SK-N-SH (cell line): Measurements from ENCODE around the gene ARL6IP5.

ENCODE experiments used
- ELF1 ChIP-seq: IDR thresholded peaks from 2 replicates; pipeline ENCODE4 v1.4.0; 2012
- EP300 ChIP-seq, 2 experiments: IDR thresholded peaks; 2 replicates each; pipeline versions ENCODE4 v1.4.0 to v1.6.1; 2012; ENCODE audit warnings: borderline replicate concordance in 1 of 2, low read depth in 1 of 2, low read length in 1 of 2
- EZH2phosphoT487 ChIP-seq: fragments of 200-600 bp; sonication (generic); IDR thresholded peaks from 2 replicates; pipeline ENCODE4 v1.6.1; 2017; ENCODE audit warnings: low read depth, mixed run types, mild to moderate bottlenecking, antibody characterized with exemption, moderate library complexity, borderline replicate concordance
- MXI1 ChIP-seq: IDR thresholded peaks from 2 replicates; pipeline ENCODE4 v1.6.1; 2012; ENCODE audit warnings: mild to moderate bottlenecking, low read depth, low read length, improper control_type of control experiment
- POLR2AphosphoS5 ChIP-seq: IDR thresholded peaks from 2 replicates; pipeline ENCODE4 v1.6.1; 2012; ENCODE audit warnings: low read depth, low read length
- RFX5 ChIP-seq: IDR thresholded peaks from 2 replicates; pipeline ENCODE4 v1.6.1; 2012; ENCODE audit warnings: mild to moderate bottlenecking, improper control_type of control experiment, low read length
- SIN3A ChIP-seq: IDR thresholded peaks from 2 replicates; pipeline ENCODE4 v1.6.1; 2012; ENCODE audit warnings: low read depth, mild to moderate bottlenecking, low read length, moderate library complexity, borderline replicate concordance
- TCF12 ChIP-seq: IDR thresholded peaks from 2 replicates; pipeline ENCODE4 v1.4.0; 2012
- TF ChIP-seq, protein P1 (sequence below): fragments of 200-600 bp; sonication (generic); IDR thresholded peaks from 2 replicates; pipeline ENCODE4 v1.6.1; 2017; ENCODE audit warnings: antibody characterized with exemption, mild to moderate bottlenecking, moderate library complexity
- TF ChIP-seq, protein P2 (sequence below): fragments of 150-350 bp; IDR thresholded peaks from 2 replicates; pipeline ENCODE4 v1.6.1; 2017; ENCODE audit warnings: antibody characterized with exemption, low read length, low read depth, borderline replicate concordance
- TF ChIP-seq, protein P3 (sequence below): IDR thresholded peaks from 2 replicates; pipeline ENCODE4 v1.4.0; 2012; ENCODE audit warnings: low read depth
- TF ChIP-seq, protein P4 (sequence below): IDR thresholded peaks from 2 replicates; pipeline ENCODE4; 2012

DNA sequence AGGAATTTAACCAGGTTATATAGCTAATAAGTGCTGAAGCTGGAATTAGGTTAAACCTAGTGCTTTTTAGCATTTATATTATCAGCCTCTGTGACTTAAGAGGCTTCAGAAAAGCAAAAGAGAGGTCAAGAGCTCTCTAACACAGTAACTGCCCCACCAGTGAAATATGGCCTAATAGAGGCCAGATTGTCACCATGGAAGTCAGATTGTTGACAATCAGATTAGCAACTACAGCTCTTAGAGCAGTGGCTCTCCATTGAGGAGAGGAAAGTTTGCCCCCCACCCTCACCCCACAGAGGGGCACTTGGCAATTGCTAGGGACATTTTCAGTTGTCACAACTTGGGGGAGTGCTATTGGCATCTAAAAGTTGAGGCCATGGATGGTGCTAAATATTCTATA lies 61.0 kb downstream of the ARL6IP5 start:
- TF ChIP-seq, protein P1, sequence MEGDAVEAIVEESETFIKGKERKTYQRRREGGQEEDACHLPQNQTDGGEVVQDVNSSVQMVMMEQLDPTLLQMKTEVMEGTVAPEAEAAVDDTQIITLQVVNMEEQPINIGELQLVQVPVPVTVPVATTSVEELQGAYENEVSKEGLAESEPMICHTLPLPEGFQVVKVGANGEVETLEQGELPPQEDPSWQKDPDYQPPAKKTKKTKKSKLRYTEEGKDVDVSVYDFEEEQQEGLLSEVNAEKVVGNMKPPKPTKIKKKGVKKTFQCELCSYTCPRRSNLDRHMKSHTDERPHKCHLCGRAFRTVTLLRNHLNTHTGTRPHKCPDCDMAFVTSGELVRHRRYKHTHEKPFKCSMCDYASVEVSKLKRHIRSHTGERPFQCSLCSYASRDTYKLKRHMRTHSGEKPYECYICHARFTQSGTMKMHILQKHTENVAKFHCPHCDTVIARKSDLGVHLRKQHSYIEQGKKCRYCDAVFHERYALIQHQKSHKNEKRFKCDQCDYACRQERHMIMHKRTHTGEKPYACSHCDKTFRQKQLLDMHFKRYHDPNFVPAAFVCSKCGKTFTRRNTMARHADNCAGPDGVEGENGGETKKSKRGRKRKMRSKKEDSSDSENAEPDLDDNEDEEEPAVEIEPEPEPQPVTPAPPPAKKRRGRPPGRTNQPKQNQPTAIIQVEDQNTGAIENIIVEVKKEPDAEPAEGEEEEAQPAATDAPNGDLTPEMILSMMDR, result no peak
- TF ChIP-seq RFX5 (no peak), TCF12 (no peak), ELF1 (no peak), SIN3A (no peak), MXI1 (no peak), EP300 (IDR thresholded peaks at IDR 0.05; ENCODE audit: borderline replicate concordance in 1 of 2, low read depth in 1 of 2, low read length in 1 of 2) (no peak), POLR2AphosphoS5 (no peak), EZH2phosphoT487 (no peak)
- TF ChIP-seq, protein P2, sequence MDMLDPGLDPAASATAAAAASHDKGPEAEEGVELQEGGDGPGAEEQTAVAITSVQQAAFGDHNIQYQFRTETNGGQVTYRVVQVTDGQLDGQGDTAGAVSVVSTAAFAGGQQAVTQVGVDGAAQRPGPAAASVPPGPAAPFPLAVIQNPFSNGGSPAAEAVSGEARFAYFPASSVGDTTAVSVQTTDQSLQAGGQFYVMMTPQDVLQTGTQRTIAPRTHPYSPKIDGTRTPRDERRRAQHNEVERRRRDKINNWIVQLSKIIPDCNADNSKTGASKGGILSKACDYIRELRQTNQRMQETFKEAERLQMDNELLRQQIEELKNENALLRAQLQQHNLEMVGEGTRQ, result no peak
- TF ChIP-seq, protein P3, sequence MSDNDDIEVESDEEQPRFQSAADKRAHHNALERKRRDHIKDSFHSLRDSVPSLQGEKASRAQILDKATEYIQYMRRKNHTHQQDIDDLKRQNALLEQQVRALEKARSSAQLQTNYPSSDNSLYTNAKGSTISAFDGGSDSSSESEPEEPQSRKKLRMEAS, result no peak
- TF ChIP-seq, protein P4, sequence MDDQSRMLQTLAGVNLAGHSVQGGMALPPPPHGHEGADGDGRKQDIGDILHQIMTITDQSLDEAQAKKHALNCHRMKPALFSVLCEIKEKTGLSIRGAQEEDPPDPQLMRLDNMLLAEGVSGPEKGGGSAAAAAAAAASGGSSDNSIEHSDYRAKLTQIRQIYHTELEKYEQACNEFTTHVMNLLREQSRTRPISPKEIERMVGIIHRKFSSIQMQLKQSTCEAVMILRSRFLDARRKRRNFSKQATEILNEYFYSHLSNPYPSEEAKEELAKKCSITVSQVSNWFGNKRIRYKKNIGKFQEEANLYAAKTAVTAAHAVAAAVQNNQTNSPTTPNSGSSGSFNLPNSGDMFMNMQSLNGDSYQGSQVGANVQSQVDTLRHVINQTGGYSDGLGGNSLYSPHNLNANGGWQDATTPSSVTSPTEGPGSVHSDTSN, result no peak
